Astrocyte (in vitro differentiated cells and primary cell): ENCODE measurements around the gene AHDC1. TPM values are rescaled to one million over a fixed set of nuclear protein-coding genes. Genes with fewer than 3 reads are reported as not detected.

Source experiments
- DNase-seq: peaks from one replicate; pipeline ENCODE4 v3.0.0-alpha.2; 2010; ENCODE audit warnings: low read depth
- FAIRE-seq: peaks from 2 replicates; lab custom pipeline; 2011; peaks lifted over from hg19 to GRCh38; lab: Jason Lieb, UNC
- H2AFZ ChIP-seq: 2 replicates; pipeline ENCODE4 v1.6.0; 2012; ENCODE audit warnings: low read depth, low read length, inconsistent platforms
- H3K27ac ChIP-seq: 2 replicates; pipeline ENCODE4 v1.5.1; 2011; ENCODE audit warnings: low read depth, low read length, inconsistent platforms
- H3K27me3 ChIP-seq: 2 replicates; pipeline ENCODE4 v1.6.0; 2011; ENCODE audit warnings: low read length, inconsistent platforms; ENCODE audit not compliant: insufficient read depth
- H3K36me3 ChIP-seq: 2 replicates; pipeline ENCODE4 v1.5.1; 2011; ENCODE audit warnings: low read length, inconsistent platforms; ENCODE audit not compliant: insufficient read depth
- H3K4me1 ChIP-seq: 2 replicates; pipeline ENCODE4 v1.5.1; 2011; ENCODE audit warnings: low read length, inconsistent platforms; ENCODE audit not compliant: insufficient read depth
- H3K4me2 ChIP-seq: 2 replicates; pipeline ENCODE4 v1.6.0; 2012; ENCODE audit warnings: low read length, inconsistent platforms
- H3K4me3 ChIP-seq: 2 replicates; pipeline ENCODE4 v1.5.1; 2011; ENCODE audit warnings: low read depth, mild to moderate bottlenecking, low read length, inconsistent platforms; ENCODE audit not compliant: insufficient read depth
- H3K79me2 ChIP-seq: 2 replicates; pipeline ENCODE4 v1.6.0; 2012; ENCODE audit warnings: mild to moderate bottlenecking, low read length, inconsistent platforms; ENCODE audit not compliant: insufficient read depth
- H3K9ac ChIP-seq: 2 replicates; pipeline ENCODE4 v1.6.0; 2012; ENCODE audit warnings: mild to moderate bottlenecking, low read length, inconsistent platforms
- H3K9me3 ChIP-seq: 2 replicates; pipeline ENCODE4 v1.5.1; 2012; ENCODE audit warnings: low read depth, mild to moderate bottlenecking, low read length, inconsistent platforms; ENCODE audit not compliant: insufficient read depth
- H4K20me1 ChIP-seq: 2 replicates; pipeline ENCODE4 v1.6.0; 2012; ENCODE audit warnings: low read length, inconsistent platforms; ENCODE audit not compliant: insufficient read depth
- H3K27ac Mint-ChIP-seq: one replicate; pipeline ENCODE4 v1.8.0; 2021; ENCODE audit warnings: mild to moderate bottlenecking, mixed read lengths; ENCODE audit not compliant: unreplicated experiment
- H3K27me3 Mint-ChIP-seq: one replicate; pipeline ENCODE4 v1.8.0; 2021; ENCODE audit warnings: low read depth, mixed read lengths; ENCODE audit not compliant: unreplicated experiment
- H3K36me3 Mint-ChIP-seq: one replicate; pipeline ENCODE4 v1.8.0; 2021; ENCODE audit warnings: low read depth, mixed read lengths; ENCODE audit not compliant: unreplicated experiment
- H3K4me1 Mint-ChIP-seq: one replicate; pipeline ENCODE4 v1.8.0; 2021; ENCODE audit warnings: low read depth, mixed read lengths; ENCODE audit not compliant: unreplicated experiment
- H3K4me3 Mint-ChIP-seq: one replicate; pipeline ENCODE4 v1.8.0; 2021; ENCODE audit warnings: mild to moderate bottlenecking, moderate library complexity, mixed read lengths; ENCODE audit not compliant: unreplicated experiment
- H3K9me3 Mint-ChIP-seq: one replicate; pipeline ENCODE4 v1.8.0; 2021; ENCODE audit warnings: mild to moderate bottlenecking, mixed read lengths; ENCODE audit not compliant: unreplicated experiment
- CTCF ChIP-seq: IDR thresholded peaks from 2 replicates; pipeline ENCODE4 v1.5.1; 2011; ENCODE audit warnings: low read depth, mild to moderate bottlenecking, inconsistent platforms, low read length, moderate library complexity; ENCODE audit not compliant: insufficient read depth
- EZH2 ChIP-seq: IDR thresholded peaks from 2 replicates; pipeline ENCODE4 v1.6.1; 2012; ENCODE audit warnings: mild to moderate bottlenecking, low read length, inconsistent platforms; ENCODE audit not compliant: insufficient read depth
- total RNA-seq: library from RNA; stranded (reverse); gene quantifications from 2 replicates; pipeline ENCODE4 v1.2.1, GENCODE V29; 2021

AHDC1 gene
- total RNA-seq, 1 donor from 2014 or later: 75.7 TPM

DNA sequence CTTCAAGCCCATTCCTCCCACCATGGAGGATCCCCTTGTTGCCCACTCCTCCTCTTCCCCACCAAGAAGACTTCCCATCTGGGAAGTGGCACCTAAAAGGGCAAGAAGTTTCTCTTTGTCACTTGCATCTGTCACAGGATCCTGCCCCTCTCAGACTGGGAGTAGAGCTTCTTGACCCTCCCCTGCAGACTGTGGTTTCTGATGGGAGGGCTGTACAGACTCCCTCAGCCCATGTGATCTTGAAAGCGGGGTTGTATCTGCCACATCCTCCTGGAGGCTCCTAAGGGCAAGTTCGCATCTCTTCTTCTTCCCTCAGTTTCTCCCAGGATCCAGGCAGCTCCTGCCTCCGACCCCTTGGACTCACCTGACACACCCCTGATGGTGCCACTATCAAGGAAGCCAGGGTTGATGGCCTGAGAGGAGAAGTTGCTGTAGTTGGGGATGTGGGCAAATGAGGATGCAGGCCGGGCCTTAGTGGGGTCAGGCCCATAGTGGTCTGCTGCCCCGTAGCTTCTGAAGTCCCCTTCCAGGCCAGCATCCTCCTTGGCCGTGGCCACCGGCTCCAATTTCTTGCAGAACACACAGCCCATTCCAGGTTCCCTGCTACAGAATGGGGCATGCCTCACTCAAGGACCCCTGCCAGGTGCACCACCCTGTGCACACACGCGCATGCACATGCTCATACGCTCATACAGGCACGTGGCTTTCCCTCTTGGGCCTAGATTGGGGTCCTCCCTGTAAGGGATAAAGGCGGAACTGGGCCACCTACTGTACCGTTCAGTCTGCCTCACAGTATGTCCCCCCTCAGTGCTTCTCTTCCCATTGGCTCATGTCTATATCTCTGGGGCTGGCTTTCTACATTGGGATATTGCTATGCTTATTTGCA is 19.6 kb upstream of the AHDC1 start:
- no peaks in the 10 kb centered on the region for H3K9me3 Mint-ChIP-seq

DNA sequence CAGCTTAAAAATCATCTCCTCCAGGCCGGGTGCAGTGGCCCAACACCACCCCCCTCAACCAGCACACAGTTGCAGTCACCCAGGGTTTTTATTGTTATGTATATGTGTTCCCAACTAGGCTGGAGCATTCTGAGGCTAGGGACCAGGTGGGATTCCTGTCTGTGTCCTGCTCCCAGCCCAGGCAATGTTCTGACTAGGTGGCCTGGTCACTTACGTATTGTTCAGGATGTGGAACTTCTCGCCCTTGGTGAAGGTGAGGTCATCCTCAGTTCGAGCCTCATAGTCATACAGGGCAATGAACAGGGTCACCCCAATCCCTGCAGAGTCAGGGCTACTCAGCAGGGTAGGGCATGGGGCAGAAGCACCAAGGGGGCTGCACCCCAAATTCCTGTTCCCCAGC is 18.9 kb upstream of the AHDC1 start:
- H2AFZ ChIP-seq: no peak overlapping the region
- no peaks in the 10 kb centered on the region for H3K9me3 ChIP-seq
- H3K36me3 ChIP-seq: no peaks in the 10 kb centered on the region
- no peak overlapping the region for H3K27ac Mint-ChIP-seq
- peaks cover 1% of the 10 kb centered on the region for H3K4me1 Mint-ChIP-seq
- no peaks in the 10 kb centered on the region for H3K36me3 Mint-ChIP-seq
- FAIRE-seq (no peak), DNase-seq (no peak)
- H3K27me3 ChIP-seq: peaks cover 3% of the 10 kb centered on the region
- no peak overlapping the region for H3K9ac ChIP-seq
- no peak overlapping the region for H3K27ac ChIP-seq
- peaks cover 6% of the 10 kb centered on the region for H3K4me1 ChIP-seq
- H3K4me3 ChIP-seq: no peak overlapping the region
- peaks cover 25% of the 10 kb centered on the region for H3K27me3 Mint-ChIP-seq
- no peaks in the 10 kb centered on the region for H4K20me1 ChIP-seq
- peaks cover under 1% of the 10 kb centered on the region for H3K9me3 Mint-ChIP-seq
- no peak for TF ChIP-seq CTCF
- no peak for TF ChIP-seq EZH2
- H3K79me2 ChIP-seq: no peaks in the 10 kb centered on the region
- H3K4me3 Mint-ChIP-seq: no peak overlapping the region
- no peak overlapping the region for H3K4me2 ChIP-seq

More for the DNA sequence above, 19.6 kb upstream of the AHDC1 start:
- peaks cover 3% of the 10 kb centered on the region for H3K27me3 ChIP-seq
- no peak for DNase-seq
- H3K27ac Mint-ChIP-seq: no peak overlapping the region
- no peaks in the 10 kb centered on the region for H3K9me3 ChIP-seq
- H3K27ac ChIP-seq: no peak overlapping the region
- no peak overlapping the region for H2AFZ ChIP-seq
- no peaks in the 10 kb centered on the region for H4K20me1 ChIP-seq
- H3K4me1 Mint-ChIP-seq: peaks cover under 1% of the 10 kb centered on the region
- H3K9ac ChIP-seq: no peak overlapping the region
- H3K27me3 Mint-ChIP-seq: peaks cover 24% of the 10 kb centered on the region
- H3K36me3 ChIP-seq: no peaks in the 10 kb centered on the region
- H3K4me3 Mint-ChIP-seq: no peak overlapping the region
- no peaks in the 10 kb centered on the region for H3K79me2 ChIP-seq
- H3K4me2 ChIP-seq: no peak overlapping the region
- H3K4me3 ChIP-seq: no peak overlapping the region
- TF ChIP-seq EZH2 (no peak), CTCF (no peak)
- FAIRE-seq: no peak
- peaks cover 6% of the 10 kb centered on the region for H3K4me1 ChIP-seq
- no peaks in the 10 kb centered on the region for H3K36me3 Mint-ChIP-seq
